DMS53 (cell line): ENCODE measurements around the gene CACNB2.
"Not testable (repeated sequence)": the region's sequence is repeated elsewhere in the genome, so short reads cannot be mapped to it uniquely, and the experiment has no call there.

Experiments used
- DNase-seq: peaks from one replicate; lab custom pipeline; 2025; lab: John Stamatoyannopoulos, UW

The CACNB2 gene

DNA sequence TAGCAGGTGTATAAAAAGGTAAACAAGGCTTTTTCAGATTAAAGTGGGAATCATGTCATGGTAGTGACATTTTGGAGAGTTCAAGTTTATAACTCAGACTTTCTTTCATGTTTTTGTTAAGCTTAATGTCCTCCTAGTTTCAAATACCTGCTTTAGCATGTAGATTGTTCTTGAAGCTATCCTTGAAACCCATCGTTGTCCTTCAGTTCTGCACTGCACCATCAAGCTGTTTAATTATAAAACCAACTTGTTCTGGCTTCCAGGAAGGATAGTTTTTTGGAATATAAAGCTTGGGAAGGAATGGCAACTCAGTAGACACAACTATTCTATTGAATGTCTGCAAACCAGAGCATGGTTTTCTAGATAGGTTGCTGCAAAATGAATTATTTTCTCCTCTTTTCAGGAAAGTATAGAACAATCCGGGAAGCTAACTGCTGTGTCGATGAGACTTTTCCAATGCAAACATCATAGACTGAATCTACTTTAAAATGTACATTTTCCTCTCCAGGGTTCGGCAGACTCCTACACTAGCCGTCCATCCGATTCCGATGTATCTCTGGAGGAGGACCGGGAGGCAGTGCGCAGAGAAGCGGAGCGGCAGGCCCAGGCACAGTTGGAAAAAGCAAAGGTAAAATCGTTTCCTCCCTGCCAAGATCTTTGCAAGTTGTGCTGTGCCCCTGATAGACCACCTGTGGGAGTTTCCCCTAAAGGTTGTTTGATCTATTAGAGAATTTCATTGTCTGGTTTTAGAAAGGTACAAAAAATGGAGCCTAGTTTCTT lies 261.4 kb downstream of the CACNB2 start:
- no peak for DNase-seq

DNA sequence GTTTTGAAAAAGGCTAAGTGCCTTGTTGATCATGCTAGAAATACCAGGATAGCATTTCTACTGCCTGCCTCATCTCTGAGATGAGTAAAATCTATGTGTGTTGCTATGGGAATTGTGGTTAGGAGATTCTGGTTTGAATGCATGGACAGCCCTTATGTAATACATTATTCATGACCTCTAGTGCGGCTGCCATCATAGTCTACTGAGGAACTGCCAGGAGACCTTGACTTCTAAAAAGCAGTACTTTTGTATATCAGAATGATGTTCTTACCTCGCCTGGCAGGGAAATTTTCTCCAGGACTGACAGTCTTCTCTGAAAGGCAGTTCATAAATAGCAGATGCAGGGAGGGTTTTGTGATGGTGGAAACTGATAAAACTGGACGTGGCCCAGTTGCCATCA lies 262.6 kb downstream of the CACNB2 start:
- no peak for DNase-seq

DNA sequence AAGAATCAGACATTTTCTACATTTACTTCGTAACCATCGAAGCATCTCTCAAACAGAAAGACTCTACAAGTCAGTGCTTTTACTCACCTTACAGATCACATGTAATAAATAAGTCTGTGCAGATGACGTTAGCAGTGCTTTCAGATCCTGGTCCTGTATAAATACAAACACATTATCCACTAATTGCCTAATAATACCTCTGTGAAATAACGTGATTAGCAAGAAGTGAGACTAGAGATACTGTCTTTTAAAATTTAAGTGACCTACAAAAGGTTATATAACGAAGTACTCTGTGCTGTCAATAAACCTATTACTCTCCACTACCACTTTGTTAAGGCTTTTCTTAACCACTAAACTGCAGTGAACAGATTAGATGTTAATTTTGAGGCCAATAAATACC lies 264.3 kb downstream of the CACNB2 start:
- DNase-seq: no peak

DNA sequence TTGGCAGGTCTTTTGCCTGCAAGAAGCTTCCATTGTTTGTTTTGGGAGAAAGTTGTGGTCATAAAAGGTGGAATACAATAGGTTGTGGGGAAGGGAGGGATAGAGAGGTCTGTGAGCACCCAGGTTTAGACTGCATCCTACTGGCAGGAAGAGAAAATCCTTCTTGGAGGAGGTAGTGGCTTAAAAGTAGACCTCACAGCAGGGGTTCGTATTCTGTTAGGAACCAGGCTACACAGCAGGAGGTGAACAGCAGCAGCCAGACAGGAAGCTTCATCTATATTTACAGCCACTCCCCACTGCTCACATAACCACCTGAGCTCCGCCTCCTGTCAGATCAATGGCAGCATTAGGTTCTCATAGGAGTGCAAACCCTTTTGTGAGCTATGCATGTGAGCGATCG lies 265.9 kb downstream of the CACNB2 start:
- DNase-seq: peak; percentile 53

DNA sequence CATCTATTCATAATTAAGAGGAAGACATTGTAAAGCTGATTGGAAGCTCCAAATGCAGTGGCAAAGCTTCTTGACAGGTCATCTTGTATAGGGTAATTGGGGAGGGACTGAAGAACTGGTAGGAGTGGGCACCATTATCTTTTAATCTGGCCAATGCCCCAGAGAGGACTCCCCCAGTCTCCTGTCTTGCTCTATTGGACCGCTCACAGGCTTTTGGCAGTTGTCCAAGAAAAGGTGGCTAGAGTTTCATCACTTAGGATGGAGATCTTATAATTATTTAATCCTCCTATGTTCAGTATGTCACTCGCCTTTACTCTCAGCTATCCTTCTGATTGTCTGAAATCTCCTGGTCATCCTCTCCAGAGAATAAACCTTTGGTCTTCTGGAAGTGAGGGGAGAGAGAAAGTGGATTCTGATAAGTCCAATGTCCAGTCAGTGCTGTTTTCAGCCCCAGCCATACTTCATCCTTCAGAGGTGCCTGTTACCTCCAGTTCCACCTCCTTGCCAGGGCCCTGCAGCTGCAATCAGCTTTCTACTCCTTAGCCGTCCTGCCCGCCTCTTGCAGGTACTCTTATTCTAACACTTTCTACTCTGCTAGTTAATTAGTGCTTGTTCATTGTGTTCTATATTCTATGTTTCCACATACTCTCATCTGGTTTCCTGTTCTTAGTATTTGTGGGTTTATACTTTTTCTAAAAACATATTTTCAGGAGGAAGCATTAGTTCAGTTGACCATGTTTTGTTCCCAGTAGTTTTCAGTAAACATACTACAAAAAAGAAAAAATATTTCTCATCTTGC lies 269.6 kb downstream of the CACNB2 start:
- DNase-seq: peak; percentile 34

DNA sequence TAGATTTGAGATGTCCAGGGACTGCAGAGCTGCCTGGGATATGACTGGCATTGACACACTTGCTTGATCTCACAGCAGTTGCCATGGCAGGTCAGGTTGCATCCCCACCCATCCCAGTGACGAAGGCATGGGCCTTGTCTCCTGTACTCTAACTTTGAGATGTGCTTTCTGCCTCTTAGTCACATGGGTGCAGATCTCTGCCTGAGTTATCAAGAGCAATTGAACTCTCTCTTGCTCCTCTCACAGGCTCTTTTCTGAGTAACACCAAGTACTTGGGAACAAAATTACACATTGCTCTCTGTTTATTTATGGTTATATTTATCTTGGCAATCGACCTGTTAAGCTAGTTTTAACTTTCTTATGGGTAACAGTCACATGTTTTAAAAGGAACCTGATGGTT lies 273.8 kb downstream of the CACNB2 start:
- peak; percentile 48 for DNase-seq

DNA sequence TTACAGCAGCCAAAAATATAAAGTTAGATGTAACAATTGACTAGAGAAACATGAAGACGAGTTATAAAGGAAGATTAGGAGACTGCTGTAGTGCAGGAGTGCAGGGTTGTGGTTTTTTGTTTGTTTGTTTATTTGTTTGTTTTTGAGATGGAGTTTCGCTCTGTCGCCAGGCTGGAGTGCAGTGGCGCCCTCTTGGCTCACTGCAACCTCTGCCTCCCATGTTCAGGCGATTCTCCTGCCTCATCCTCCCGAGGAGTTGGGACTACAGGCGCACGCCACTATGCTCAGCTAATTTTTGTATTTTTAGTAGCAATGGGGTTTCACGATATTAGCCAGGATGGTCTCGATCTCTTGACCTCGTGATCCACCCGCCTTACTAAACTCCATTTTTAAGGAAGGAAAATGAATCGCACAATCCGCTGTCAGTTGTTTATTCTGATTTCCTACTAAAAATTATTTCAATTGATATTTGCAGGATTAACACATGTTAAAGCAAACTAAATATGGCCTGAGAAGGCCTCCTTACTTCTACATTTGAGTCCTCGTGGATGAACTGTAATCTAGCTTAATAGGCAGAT lies 277.8 kb downstream of the CACNB2 start:
- no peak for DNase-seq

DNA sequence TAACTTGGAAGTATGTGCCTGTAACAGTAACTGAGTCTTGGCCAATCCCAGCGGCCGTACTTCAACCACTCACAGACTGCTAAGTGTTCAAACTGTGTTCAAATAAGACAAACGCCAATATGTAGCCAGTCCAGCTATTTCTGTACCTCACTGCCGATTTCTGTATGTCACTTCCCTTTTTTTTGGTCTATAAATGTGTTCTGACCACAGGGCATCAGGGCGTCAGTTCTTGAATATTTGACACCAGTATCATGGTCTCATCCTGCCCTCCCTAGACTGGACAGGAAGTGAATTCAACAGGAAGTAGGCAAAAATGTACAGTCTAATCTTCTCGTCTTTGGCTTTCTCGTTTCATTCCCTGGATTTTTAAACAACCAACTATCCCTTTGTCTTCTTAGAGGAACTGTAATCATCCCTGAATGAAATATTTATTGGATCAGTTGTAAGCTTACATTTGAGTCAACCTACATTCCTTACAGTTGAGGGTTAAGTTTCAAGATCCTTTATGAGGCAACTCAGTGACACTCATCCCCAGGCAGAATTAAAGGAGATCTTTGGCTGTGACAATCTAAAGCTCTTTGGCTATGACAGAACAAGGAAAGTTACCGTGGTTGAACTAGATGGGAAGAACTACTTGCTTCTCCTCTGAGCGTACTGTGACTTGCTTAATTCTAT lies 278.5 kb downstream of the CACNB2 start:
- no peak for DNase-seq

DNA sequence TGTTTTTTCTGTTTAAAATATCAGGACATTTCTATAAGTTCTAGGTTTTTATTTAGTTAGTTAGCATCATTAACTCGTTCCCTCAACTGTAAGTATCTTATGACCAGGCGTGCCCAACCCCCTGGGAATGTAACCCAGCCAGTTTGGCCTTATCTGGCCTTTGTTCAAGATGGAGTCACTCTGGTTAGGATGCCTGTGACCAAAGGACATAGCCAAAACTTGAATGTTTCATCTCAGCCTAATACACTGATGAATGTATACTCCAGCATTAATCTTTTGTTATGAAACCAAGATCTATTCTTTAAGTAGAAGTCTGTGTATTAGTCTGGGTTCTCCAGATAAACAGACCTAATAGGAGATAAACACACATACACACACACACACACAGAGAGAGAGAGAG lies 279.7 kb downstream of the CACNB2 start:
- DNase-seq: no peak

DNA sequence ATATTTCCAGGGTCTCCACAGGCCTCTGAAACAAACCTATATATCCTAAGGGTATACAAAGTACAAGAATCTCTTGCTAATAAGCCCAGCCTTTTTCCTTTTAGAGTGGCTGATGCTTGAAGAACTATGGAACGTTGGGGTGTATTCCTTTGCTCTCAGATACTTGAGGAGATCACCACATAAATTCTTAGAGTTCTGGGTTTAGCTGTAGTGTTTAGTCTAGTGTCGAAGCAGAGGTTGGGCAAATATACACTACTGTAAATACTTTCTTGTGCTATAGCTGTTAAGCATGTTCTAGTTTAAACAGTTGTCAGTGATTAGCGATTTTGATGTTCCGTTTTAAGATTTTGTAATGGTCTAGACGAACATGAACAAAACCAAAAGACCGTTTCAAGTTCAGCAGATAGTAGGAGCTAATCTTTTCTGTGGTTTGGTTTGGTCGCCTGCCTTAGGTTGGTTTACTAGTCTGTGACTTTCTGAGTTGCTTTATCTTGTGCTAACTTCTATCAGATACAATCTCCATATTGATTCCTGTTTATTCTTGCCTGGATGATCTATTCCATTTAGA lies 281.6 kb downstream of the CACNB2 start:
- DNase-seq: no peak

DNA sequence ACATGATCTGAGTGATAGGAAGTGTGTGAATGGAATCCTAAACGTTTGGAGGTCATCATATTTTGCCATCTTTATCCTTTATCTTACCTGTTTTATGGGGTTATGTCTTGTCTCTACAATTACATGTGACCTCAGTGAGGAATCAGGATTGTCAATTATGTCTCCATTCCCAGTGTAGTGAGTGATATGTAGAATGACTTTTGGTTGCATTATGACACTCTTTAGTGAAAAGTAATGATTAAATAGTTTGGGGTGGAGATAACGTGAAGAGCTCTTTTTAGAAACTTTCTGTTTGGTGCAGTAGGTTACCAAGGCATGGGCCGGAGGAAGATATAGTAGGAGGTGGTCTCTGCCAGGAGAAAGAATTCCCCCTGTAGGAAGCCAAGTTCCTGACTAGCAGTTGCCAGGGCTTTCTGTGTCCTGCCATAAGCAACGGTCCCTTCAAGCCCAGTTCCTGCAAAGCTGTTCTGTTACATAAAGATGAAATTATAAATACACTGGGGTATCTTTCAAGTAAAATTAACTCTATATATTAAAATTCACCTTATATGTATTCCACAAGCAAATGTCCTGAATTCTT lies 282.9 kb downstream of the CACNB2 start:
- no peak for DNase-seq

DNA sequence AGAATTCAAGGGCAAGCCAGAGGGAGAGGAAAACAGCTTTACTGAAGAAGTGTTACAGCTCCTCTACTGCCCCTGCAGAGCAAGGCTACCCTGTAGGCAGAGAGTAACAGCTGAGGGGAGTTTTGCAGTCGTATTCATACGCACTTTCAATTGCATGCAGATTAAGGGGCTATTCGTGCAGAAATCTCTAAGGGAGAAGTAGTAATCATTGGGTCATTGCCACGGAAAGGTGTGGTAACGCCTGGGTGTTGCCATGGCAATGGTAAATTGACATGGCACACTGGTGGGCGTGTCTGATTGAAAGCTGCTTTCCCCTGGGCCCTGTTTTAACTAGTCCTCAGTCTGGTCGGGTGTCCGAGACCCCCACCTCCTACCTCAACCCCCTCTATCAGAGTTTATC lies 284.0 kb downstream of the CACNB2 start:
- DNase-seq: peak; percentile 13

DNA sequence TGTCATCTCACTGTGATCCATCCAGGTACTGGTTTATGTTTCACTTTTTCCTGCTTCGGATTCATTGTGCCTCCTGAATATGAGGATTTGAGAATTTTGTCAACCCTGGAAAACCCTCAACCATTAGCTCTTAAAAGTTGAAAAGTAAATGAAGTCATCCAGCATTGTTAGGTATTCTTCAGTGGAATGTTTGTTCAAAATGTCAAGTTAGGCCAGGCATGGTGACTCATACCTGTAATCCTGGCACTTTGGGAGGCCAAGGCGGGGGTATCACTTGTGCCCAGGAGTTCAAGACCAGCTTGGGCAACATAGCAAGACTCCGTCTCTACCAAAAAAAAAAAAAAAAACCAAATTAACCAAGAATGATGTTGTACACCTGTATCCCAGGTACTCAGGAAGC lies 289.1 kb downstream of the CACNB2 start:
- peak; percentile 27 for DNase-seq

DNA sequence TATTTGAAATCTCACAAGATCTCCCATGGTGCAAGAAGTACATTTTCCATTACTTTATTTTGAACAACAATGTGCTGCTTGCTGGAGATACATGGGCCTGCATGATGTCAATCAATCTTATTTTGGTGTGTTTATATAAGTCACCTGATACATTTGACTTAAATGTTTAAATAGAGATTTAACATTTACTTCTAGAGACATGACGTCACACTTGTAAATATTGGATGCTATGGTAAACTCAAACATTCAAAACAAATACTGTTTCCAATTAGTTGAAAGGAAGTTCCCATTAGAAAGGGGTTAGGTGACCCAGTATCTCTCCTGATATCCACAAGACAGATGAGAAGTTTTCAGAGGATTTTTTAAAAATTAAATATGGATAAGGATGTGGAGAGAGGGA lies 296.7 kb downstream of the CACNB2 start:
- peak; percentile 95 for DNase-seq

DNA sequence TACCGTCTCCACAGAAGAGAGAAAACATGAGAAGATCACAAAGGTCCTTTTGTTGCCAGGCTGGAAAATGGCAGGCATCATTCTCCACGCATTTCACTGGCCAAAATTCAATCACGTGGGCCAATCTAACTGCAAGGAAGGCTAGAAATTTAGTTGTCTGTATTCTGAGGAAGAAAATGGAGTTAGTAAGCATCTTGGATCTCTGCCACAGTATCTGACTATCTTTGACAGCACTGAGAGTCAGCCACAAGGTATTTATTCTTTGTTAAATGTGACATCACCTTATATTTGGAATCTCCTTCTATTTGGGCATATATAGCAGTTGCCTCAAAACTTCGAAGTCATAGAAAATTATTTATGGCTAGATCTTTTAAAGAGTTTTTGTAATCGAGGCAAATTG lies 297.3 kb downstream of the CACNB2 start:
- peak; percentile 88 for DNase-seq

DNA sequence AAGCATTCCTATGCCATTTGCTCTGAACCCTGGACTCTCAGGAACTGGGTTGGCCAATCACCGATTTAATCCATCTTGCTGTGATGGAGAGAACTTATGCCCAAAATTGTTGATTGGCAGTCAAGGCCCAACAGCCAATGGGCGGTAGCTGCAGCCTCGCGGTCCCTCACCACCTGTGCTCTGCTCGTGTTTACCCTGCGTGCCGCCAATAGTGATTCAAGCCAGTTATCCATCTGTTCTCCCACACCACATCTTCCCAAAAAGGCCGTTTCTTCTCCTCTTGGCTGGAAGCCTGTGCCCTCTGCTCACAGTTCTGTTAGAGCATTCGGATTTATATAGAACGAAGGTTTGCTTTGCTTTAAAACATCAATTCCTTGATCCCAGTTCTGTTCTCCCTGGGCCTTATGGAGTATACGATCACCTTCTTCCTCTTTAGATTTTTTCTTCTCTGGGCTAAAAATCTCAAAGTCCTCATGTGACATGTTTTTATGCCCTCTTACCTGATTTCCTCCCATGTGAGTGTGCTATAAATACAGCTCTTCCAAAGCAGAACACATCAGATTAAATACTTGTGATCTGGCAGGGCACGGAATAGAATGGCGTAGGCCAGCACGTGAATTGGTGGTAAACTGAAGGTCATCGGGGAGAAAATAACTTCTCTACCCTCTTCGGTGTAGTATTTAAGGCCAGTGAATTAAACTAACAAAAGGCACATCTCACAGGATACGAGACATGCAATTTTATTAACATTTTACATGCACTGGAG lies 298.3 kb downstream of the CACNB2 start:
- peak; percentile 73 for DNase-seq

DNA sequence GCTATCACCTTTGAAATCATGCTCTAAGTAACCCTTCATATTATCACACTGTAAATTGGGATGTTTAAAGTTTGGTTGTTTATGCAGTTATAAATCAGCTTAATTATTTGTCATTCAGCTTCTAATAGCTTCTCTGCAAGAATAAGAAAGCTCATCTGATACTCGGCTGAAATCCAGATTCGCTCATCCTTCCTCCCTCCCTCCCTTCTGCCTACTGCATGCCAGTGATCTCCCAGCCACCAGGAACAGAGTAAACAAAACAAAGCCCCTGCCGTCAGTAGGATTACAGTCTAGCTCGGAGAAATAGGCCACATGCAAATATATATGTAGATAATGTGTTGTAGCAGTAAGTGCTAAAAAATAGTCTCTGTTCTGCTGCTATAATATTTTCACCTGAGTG lies 299.4 kb downstream of the CACNB2 start:
- no peak for DNase-seq

DNA sequence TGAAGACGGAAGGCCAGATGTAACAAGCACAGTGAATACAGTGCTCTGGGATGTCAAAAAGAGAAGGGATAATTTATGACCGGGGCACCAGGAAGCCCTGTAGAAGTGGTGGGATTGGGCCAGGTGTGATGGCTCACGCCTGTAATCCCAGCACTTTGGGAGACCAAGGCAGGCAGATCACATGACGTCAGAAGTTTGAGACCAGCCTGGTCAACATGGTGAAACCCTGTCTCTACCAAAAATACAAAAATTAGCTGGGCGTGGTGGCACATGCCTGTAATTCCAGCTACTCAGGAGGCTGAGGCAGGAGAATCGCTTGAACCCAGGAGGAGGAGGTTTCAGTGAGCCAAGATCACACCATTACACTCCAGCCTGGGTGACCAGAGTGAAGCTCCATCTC lies 305.4 kb downstream of the CACNB2 start:
- not testable (repeated sequence) for DNase-seq

DNA sequence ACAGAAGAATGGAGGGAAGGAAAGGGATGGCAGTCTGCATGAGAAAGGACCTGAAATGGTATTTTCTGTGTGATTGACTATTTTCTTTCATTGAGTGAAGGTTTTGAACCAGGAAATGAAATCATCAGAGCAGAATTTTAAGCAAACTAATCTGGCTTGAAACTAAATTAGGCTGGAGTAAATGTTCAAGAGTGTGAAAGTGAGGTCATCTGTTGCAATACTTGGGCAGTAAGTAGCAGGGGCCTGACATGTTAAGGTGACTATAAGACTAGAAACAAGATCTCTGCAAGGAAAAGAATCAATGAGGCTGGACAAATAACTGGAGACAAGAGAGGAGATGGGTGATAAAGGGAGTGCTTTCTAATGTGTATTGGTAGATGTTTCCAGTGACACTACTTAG lies 306.0 kb downstream of the CACNB2 start:
- DNase-seq: no peak

DNA sequence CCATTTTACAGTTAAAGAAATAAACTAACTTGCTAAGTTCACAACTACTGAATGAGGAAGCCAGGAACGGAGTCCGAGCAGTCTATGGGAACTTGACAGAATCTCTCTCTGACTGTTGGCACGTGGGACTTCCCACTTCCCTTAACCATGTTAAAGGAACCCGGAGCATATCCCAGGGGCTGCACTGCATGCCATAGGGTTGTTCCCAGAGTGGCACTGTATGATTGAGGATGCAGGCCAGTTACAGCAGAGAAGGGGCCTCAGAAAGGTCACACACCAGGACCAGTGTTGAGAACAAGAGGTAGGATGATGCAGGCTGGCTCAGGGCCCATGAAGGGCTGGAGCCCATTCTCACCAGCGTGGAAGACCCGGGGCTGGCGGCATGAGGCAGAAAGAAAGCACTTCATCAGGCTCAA lies 309.4 kb downstream of the CACNB2 start:
- DNase-seq: no peak

DNA sequence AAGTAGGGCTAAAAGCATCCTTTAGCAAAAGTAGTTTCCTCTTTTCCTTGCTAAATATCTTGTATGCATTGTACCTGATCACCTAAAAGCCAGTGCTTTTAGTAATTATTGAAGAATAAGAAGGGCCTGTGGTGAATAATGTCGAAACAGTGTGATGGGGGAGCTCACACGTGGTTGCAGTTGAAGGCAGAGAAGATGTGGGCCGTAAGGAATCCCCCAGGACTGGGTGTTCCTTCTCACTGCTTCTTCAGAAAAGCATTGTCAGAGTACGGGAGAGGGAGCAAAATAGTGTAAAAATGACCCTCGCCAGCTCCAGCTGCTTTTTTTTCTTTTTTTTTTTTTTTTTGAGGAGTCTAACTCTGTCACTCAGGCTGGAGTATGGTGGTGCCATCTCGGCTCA lies 310.1 kb downstream of the CACNB2 start:
- DNase-seq: no peak
